Glomerular endothelial cell (primary cell): Measurements from ENCODE around the gene NR2F6. TPM values are rescaled to one million over a fixed set of nuclear protein-coding genes. Genes with fewer than 3 reads are reported as not detected.

Experiments
- DNase-seq: peaks from one replicate; pipeline ENCODE4 v3.0.0-alpha.2; 2011; ENCODE audit warnings: low read depth, low spot score; ENCODE audit errors: extremely low read depth
- total RNA-seq: library from RNA; depleted of rRNA; stranded (reverse); fragments of >200 nt; gene quantifications from 2 replicates; pipeline ENCODE4 v1.2.3, GENCODE V29; 2015

The NR2F6 gene
- total RNA-seq, 1 donor from 2014 or later: 68.1 TPM

GRCh38 chr19:17240826-17241399, 4.8 kb downstream of the NR2F6 start:
- no peak for DNase-seq

GRCh38 chr19:17240062-17240752, 5.5 kb downstream of the NR2F6 start:
- DNase-seq: no peak

GRCh38 chr19:17237747-17238706, 7.7 kb downstream of the NR2F6 start:
- no peak for DNase-seq

- DNase-seq: no peak
Measured at GRCh38 chr19:17236811-17237543, 8.7 kb downstream of the NR2F6 start.

GRCh38 chr19:17235971-17236777, 9.5 kb downstream of the NR2F6 start:
- no peak for DNase-seq

- no peak for DNase-seq
Measured at GRCh38 chr19:17235300-17235970, 10.3 kb downstream of the NR2F6 start.

GRCh38 chr19:17234911-17235299, 10.8 kb downstream of the NR2F6 start:
- no peak for DNase-seq

GRCh38 chr19:17232258-17232657, 13.5 kb downstream of the NR2F6 start:
- no peak for DNase-seq

GRCh38 chr19:17229890-17230289, 15.8 kb downstream of the NR2F6 start:
- DNase-seq: no peak

GRCh38 chr19:17227798-17228367, 17.8 kb downstream of the NR2F6 start:
- DNase-seq: no peak

GRCh38 chr19:17226002-17226933, 19.5 kb downstream of the NR2F6 start, which contains the start of gene OCEL1:
Gene OCEL1 (plus strand): TSS chr19:17226226. CDS start chr19:17226248, 22 bp downstream.
- peak; percentile 78 for DNase-seq

- no peak for DNase-seq
Measured at GRCh38 chr19:17225053-17225452, 20.7 kb downstream of the NR2F6 start.

GRCh38 chr19:17220207-17220758, 25.4 kb downstream of the NR2F6 start:
- DNase-seq: no peak

GRCh38 chr19:17219286-17219685, 26.4 kb downstream of the NR2F6 start:
- DNase-seq: no peak

GRCh38 chr19:17216058-17216670, 29.6 kb downstream of the NR2F6 start:
- DNase-seq: no peak

GRCh38 chr19:17215127-17215971, 30.4 kb downstream of the NR2F6 start, which contains the start of gene USE1:
Gene USE1 (plus strand): TSS chr19:17215357. CDS start chr19:17215406, 49 bp downstream.
- no peak for DNase-seq
